HG02943 (cell line): ENCODE results near the gene LMX1B.

Experiments used
- ATAC-seq: cut with Tn5 transposase; IDR thresholded peaks from one replicate; pipeline ENCODE4 v1.9.1; 2021; ENCODE audit warnings: mild to moderate bottlenecking, low read depth, moderate library complexity; ENCODE audit not compliant: unreplicated experiment

LMX1B gene

DNA sequence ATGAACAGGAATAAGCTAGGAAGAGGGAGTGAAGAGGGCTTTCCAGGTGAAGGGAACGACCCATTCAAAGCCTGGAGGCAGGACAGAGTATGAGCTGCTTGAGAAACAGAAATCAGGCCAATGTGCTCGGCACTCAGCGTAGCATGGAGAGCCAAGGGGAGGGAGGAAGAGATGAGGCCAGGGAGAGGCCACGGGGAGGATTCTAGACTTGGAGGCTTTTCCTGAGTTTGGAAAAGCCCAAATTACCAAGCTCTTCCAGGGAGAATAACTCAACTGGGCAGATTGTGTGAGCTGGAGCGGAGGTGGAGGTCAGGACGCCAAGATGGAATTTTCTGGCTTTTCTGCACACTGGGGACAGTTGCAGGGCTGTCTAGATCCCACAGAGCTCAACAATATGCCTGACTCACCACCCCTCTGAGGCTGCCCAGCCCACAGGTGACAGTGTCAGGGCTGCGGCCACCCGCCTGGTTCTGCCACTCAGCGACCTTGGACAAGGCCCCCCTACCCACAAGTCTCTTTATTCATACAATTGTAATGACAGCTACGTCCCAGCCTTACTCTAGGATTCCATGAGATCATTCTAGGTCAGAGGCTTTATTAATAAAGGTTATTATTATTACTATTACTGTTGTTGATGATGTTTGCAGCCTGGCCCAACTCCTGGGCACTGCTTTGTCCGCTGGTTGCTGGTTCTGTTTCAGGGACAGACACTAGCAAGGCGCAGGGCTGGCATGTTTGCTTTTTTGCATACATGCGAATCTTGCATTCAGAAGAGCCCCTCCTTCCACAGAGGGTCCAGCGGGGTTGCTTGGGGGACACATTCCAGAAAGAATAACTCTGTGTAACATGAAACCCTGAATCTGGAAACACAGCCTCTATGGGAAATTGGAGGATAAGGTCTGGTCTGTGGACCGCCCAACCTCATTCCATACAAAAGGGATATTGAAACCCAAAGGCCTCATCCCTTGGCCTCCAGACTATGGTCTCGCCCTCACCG is 9.4 kb upstream of the LMX1B start:
- ATAC-seq = no peak

DNA sequence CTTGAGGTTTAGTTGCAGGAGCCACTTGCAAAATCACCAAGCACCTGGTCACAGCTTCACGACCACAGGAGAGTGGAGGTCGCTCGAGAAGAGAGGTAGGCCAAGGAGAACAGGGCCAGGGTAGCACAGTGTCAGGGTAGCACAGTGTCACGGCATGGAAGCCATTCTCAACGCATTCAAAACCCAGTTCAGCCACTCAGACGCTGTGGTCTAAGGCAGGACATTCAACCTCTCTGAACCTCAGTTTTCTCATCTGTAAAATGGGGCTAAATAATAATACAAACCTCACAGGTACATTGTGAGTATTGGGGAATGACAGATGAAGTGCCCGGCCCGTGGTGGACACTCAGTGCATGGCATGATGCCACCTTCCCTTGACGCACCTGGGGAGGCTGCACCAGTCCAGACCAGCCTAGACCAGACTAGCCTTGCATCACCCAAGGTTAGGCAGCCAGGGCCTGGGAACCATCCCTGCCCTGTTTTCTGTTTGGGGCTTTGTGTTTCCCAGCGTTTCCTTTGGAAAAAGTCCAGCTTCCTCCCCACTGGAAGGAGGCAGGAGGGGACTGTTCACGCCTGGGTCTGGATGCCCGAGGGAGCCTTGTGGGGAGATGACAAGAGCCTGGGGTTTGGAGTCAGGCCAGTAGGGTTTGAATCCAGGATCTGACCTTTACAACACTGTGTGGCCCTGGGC is 7.8 kb upstream of the LMX1B start:
- no peak for ATAC-seq

DNA sequence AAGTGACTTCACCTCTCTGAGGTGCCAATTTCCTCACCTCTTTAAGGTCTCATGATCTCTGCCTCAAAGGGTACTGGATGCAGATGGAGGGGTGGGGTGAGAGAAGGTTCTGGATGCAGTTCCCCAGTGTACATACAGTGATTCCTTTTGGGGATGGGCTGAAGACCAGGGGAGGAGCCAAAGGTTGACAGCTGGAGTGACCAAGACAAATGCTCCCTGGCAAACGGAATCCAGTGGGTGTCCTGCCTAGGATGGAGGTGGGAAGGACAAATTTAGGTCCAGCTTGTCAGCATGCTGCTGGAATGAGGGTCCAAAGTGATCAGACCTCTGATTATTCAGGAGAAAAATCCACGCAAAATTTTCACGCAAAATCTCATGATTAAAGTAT is 7.3 kb upstream of the LMX1B start:
- ATAC-seq = no peak

DNA sequence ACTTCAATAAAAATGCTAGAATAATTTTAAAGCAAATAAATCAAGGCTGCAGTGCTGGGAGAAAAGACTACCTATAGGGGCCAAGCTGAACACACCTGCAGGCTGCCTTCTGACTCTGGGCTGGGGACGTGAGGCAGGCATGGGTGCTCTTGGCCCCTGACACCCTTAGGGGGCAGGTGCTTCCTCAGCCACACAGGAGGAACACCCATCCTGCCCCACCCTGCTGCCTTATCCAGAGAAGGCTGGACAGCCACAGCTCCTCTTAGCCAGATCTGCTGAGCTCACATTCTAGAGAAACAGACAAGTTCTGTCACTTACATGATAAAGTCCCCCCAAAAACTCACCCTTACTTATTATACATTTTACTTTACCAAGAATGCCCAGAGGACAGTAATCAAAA is 6.6 kb upstream of the LMX1B start:
- ATAC-seq = no peak

DNA sequence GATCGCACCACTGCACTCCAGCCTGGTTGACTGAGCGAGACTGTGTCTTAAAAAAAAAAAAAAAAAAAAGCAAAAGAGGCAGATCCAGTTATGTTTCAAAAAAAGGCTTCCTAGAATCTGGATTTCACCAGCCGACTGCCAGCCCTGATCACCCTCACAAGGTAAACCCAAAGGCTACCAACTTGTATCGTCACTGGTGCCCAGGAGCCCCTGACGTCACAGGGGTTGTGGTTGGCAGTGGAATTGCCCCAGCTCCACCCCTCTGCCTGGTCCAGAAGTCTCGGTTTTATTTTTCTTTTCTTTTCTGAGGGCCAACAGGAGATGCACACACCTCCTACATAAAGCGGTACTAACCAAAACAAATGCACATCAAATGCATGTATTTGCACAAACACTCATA is 6.0 kb upstream of the LMX1B start:
- ATAC-seq = no peak

DNA sequence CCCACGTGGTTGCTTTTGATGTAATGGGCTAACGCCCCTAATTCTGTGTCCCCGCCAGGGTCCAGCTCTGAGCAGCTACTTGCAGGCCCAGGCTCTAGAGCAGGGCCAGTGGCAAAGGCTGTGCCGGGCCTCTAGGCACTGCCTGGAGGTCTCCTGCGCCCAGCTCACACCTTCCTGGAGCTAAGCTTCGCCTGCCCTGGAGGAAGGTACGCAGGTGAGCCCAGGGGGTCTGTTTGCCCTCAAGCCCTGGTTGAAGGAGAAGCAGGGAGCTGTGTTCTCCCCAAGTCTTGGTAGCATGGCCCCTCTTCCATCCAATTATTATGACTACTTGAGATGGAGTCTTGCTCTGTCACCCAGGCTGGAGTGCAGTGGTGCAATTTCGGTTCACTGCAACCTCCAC is 5.2 kb upstream of the LMX1B start:
- no peak for ATAC-seq

DNA sequence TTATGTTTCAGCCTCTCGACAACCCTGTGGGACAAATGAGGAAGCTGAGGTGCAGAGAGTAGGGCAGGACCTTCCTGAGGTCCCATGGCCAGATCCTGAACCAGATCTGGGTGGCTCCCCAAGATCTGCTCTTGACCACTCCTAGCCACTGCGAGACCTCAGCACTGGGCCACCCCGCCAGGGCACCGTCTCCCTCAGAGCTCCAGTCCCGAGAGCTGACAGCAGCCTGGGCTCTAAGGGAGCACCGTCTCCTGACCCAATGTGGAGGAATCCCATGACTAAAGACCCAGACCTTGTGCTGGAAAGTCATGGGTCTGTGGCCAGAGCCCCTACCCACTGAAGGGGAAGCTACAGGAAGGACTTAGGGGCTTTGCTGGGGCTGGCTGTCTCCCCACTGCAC is 4.5 kb upstream of the LMX1B start:
- no peak for ATAC-seq

DNA sequence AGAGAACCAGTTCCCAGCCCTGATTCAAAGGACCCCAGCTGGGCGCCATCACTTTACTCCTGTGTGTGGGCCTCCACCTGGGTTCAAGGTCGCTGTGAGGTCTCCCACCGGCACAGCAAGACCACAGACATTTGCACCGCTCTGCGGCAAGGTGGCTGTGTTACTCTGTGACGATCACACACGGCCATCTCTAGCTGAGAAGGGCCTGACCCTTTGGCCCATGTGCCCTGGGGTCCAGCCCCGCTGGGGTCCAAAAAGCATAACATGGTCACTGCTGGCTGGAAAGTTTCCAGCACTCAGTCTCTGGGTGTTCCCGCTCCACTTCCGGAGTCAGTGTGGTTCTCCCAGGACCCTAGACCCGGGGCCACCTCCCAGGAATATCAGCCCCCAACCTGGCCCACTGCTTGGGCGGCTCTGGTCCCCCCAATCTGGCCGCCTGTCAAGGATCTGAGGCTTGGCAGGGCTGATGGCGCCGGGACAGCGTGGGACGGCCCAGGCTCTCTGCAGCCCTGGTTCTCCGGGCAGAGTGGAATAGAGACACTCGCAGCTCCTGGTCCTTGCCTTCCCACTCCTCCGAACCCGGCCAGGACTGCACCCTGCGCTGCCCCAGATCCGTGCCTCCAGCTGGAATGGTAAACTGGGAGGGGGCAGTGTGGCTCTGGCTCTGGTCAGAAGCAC is 3.9 kb upstream of the LMX1B start:
- no peak for ATAC-seq

DNA sequence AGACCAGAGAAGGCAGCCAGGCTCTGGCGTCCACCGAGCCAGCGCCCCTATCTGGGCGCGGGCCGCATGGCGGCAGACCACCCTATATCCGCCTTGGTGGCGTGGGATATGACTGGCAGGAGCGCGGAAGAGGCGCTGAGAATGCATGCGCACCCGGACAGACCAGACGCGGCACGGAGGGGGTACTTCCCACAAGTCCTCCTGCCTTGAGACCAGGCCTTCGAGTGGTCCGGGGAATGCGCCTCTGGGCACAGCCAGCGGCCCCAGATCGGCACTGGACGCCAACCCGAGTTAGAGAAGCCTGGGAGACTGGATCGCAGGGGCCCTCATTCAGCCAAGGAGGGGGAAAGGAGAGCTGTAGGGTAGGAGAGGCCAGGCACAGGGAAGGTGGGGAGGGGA is 2.5 kb upstream of the LMX1B start:
- ATAC-seq = no peak

DNA sequence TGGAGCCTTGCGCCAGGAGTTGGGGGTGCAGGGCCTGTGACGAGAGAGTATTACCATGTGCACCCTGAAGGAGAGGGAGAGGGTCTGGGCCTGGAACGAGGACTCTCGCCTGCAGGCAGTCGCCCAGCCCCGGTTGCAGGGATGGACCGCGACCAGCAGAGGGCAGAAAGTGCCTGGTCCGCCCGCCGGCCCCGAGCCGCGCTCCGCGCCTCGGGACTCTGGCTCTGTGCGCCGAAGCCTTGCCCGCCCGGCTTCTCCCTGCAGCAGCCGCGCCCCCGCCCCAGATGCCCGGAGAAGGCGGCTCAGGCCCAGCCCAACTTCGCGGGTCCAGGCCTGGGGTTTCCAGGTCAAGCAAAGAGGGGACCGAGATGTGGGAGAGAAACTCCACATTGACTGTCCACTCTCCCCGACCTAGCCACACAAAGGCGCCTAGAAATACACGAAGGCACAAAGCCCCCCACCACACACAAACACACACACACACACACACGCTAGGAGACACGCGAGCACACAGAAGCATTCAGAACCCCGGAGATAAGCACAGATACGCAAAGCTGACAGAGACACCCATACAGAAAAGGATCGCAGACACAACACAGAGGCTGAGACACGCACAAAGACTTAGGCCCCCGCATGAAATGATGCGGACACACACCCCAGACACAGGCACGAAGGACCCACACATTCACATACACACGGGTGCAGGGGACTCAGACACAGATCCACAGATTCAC is 2.0 kb upstream of the LMX1B start:
- ATAC-seq = no peak

DNA sequence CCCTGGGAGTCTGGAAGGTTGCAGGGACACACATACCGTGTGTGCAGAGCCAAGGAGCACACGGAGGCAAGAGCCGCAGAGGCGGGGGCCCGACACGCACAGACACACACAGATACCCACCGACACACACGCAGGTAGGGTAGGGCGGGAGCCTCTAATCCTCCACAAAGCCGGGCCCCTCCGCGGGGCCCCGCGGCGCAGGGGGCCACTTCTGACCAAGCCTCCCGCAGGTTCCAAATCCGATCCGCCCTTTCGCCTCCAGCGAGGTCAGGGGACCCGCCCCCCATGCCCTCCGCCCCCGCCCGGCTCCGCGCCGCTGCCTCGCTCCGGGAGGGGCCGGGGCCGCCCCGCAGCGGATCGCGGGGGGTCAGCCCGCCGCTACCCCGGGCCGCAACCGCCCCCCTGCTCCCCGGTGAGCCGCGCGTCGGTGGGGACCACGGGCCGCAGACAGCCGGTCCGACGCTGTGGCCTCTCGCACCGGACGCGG is 1.4 kb upstream of the LMX1B start:
- ATAC-seq = no peak

DNA sequence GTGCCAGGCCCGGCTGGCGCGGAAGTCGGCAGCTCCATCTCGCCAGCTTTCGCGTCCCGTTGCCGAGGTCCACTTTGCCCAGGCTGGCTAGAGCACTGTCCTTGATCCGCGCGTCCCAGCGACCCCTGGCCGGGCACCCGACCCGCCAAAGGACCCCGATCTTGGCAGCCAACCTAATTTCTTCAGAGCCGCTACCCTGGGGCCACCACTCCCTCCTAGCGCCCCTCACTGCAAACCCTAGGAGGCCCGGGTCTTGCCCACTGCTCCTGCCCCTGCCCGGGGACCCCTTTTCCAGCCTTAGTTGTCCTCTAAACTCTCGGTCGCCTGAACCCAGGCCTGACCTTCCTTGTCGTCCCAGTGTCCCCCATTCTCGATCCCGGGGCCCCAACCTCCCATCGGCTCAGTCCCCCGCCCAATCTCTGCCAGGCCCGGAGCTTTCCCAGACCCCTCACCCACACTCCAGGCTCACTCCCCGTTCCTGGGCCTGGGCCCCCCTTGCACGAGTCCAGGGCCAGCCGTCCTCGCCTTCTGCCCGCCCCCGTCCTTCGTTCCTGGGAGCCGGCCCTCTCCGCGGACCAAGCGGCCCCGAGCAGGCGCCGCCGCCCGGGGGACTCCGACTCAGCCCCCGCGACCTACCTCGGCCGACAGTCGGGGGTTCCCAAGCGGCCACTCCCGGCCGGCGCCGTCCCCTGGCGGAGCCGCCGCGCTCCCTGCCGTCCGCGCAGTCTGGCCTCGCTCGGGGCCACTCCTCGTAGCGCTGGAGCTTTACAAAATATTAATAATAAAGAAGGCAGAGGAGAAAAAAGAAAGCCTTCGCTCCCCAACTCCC is 701 bp upstream of the LMX1B start:
- no peak for ATAC-seq

DNA sequence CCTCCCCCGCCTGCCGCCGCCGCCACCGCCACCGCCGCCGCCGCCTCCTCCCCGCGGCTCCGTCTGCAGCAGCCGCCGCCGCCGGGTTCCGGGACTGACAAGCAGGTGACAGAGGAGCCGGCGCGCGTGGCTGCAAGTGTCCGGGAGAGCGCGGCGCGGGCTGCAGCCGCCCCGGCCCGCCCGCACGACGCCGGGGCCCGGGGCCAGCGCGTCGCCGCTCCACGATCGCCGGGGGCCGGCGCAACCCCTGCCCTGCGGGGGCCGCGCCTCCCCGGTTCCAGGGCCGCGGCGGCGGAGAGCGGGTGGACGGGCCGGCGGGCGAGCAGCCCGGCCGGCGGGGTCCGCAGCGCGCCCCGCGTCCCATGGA is 343 bp downstream of the LMX1B start:
- ATAC-seq = no peak

DNA sequence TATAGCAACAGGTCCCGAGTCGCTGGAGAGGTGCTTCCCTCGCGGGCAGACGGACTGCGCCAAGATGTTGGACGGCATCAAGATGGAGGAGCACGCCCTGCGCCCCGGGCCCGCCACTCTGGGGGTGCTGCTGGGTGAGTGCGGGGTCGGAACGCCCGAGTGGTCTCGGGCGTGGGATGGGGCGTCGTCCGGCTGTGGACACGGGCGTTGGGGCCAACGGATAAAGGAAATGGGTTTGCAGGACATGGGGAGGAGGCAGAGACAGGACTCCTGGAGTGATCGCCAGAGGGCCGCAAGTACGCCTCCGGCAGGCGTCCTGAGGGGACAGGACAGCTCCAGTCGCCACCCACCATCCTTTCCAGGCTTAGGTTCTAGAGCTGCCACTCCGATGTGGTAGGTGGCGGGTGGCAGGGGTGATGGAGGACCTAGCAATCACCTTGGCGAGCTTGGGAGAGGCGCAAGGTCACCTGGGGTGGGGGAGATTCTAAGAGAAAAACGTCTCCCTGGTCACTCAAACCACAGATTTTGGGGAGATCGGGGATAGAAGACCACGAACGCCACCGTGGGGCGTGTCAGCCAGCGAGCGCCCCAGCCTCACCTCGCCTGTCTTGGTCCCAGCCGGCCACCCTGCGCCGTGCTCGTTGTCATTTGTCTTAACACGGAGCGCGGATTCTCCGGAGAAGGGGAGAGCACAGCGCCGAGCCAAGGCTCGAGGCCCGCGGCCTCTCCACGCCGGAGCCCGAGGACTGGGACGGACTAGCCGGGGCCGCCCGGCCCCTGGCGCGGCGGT is 922 bp downstream of the LMX1B start:
- ATAC-seq = no peak

DNA sequence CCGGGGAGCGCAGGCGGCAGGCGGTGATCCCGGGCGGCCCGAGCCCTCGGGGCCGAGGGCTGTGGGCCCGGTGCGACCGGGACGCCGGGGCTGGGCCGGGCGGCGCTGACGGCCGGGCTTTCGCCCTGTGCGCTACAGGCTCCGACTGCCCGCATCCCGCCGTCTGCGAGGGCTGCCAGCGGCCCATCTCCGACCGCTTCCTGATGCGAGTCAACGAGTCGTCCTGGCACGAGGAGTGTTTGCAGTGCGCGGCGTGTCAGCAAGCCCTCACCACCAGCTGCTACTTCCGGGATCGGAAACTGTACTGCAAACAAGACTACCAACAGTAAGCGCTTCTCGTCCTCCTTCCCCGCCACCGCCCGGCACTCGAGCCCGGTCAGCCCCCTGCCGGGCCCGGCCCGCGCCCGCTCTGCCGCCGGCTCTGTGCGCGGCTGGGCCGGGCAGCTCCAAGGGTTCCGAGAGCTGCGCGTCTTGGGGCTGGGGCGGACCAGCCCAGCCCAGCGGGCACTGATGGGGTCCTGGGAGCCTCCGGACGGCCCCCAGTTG is 1.6 kb downstream of the LMX1B start:
- no peak for ATAC-seq

DNA sequence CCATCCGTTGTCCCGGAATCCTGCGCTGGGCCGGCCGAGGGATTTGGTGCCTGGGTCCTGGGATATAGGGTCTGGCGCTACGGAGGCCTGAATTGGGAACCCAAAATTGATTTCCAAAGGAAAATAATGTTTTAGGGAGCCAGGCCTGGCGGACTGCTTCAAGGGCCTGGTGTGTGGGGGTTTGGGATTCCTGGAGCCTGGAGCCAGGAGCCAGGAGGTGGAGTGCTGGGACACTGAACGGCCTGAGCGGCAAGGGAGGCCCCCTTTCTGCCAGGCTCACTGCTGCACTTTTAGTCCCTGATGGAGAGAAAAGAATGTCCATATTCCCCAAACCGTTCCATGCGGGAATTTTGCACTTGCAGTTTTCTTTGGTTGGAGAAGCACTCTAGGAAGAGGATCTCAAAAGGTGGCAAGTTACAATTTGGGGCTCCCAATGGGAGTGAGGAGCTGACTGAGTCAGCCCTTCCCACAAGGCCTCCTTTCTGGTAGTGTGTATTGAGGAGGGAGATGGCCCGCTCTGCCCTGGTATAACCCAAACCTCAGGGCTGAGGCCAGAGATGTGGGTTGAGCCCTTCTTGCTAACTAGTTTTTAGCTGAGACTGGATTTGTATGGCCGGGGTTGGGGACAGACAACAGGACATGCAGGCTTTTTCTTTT is 2.2 kb downstream of the LMX1B start:
- no peak for ATAC-seq

DNA sequence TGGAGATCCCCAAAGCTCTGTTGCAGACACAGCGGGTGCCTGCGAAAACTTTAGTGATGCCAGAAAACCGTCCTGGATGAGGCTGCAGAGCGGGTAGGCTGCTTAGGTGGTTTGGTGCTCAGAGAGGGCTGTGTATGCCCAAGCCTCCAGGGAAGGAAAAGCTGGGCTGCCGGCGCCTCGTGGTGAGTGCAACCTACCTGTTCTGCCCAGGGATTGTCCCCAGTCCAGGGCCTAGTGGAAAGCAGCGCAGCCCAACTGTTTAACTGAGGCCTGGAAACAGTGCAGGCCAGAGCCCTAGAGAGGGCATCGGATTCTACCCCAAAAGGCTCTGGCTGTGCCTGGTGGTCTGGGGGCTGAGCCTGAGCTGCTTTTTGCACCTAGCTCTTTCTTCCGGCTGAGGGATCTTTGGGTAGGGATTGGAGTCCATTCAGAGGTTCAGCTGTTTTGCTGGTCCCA is 2.8 kb downstream of the LMX1B start:
- no peak for ATAC-seq
